ENCODE results near the gene UPK2. TPM values are rescaled to one million over a fixed set of nuclear protein-coding genes. Genes with fewer than 3 reads are reported as not detected.

Gene UPK2
- polyA plus RNA-seq, 1 of the 3 experiments (the other 2 are of a cell fraction) = 0.15 TPM

- H3K9me3 ChIP-seq = no peaks in the 10 kb centered on the region
- no peak for DNase-seq
- 83% methylated on average over 4 of the region's 5 CpGs for WGBS (ENCODE audit: low lambda C conversion rate)
Observed at GRCh38 chr11:118988280-118988679, 32.2 kb downstream of the UPK2 start.

More at GRCh38 chr11:118988280-118988679, 32.2 kb downstream of the UPK2 start:
- Histone ChIP-seq H3K9me2 (no peaks in the 10 kb centered on the region), H4K20me1 (ENCODE audit: insufficient read depth) (no peaks in the 10 kb centered on the region), H3K36me3 (replicated peaks in 1 of 2; ENCODE audit: control insufficient read depth in 1 of 2, insufficient read depth in 2 of 2, low read length in 1 of 2) (no peaks in the 10 kb centered on the region), H3K27ac (ENCODE audit: low read depth in 2 of 2, low read length in 1 of 2) (no peak overlapping the region), H3K4me3 (ENCODE audit: low read depth in 2 of 2, low read length in 1 of 2) (no peak overlapping the region), H3K27me3 (ENCODE audit: insufficient read depth) (no peaks in the 10 kb centered on the region), H2AFZ (ENCODE audit: low read depth) (no peak overlapping the region), H3K4me1 (ENCODE audit: control insufficient read depth in 1 of 2, insufficient read depth in 2 of 2, low read depth in 1 of 2, low read length in 1 of 2) (no peaks in the 10 kb centered on the region), H3K79me2 (ENCODE audit: insufficient read depth) (no peaks in the 10 kb centered on the region), H3K4me2 (no peak overlapping the region), H3K9ac (no peak overlapping the region), H3F3A (replicated peaks; ENCODE audit: insufficient read depth) (peaks cover 5% of the 10 kb centered on the region)
- POLR2A ChIA-PET = no interaction called here
- CTCF ChIA-PET = no interaction called here
- no peak for TF ChIP-seq USF2 (IDR thresholded peaks at IDR 0.05; ENCODE audit: borderline replicate concordance, low read depth, low read length)
- TF ChIP-seq ZBTB33 (IDR thresholded peaks at IDR 0.05; ENCODE audit: borderline replicate concordance, low read depth) = no peak
- no peak for TF ChIP-seq FOSL2 (IDR thresholded peaks at IDR 0.05; ENCODE audit: borderline replicate concordance, low read depth)
- no peak for TF ChIP-seq GABPA (IDR thresholded peaks at IDR 0.05; ENCODE audit: low read depth)
- TF ChIP-seq USF1 (IDR thresholded peaks at IDR 0.05; ENCODE audit: borderline replicate concordance, low read depth) = no peak
- no peak for TF ChIP-seq EP300 (IDR thresholded peaks at IDR 0.05; ENCODE audit: borderline replicate concordance in 1 of 2, low read depth in 1 of 2, low read length in 1 of 2)
- no peak for TF ChIP-seq PBX3 (IDR thresholded peaks at IDR 0.05)
- TF ChIP-seq RCOR1 (IDR thresholded peaks at IDR 0.05; ENCODE audit: low read length) = no peak
- no peak for TF ChIP-seq SIN3A (IDR thresholded peaks at IDR 0.05; ENCODE audit: borderline replicate concordance, low read depth, low read length)
- TF ChIP-seq GATA2 (CRISPR knock-in tag; IDR thresholded peaks at IDR 0.05) = no peak
- TF ChIP-seq MAX (IDR thresholded peaks at IDR 0.05; ENCODE audit: low read depth) = no peak
- TF ChIP-seq REST (IDR thresholded peaks at IDR 0.05; ENCODE audit: low read depth, low read length) = no peak
- no peak for TF ChIP-seq NFIC (IDR thresholded peaks at IDR 0.05; ENCODE audit: borderline replicate concordance)
- no peak for TF ChIP-seq FOXM1 (IDR thresholded peaks at IDR 0.05; ENCODE audit: low read depth)
- TF ChIP-seq RAD21 (IDR thresholded peaks at IDR 0.05; ENCODE audit: low read length) = no peak
- no peak for TF ChIP-seq RFX5 (IDR thresholded peaks at IDR 0.05; ENCODE audit: low read length)
- no peak for TF ChIP-seq IRF3 (IDR thresholded peaks at IDR 0.05; ENCODE audit: low read depth, low read length)
